SJSA1 (cell line): ENCODE measurements around the gene COA6. TPM values are rescaled to one million over a fixed set of nuclear protein-coding genes. Genes with fewer than 3 reads are reported as not detected.
"Not testable (repeated sequence)": the region's sequence is repeated elsewhere in the genome, so short reads cannot be mapped to it uniquely, and the experiment has no call there.

Experiments used
- DNase-seq, 2 experiments: peaks; one replicate each; pipeline ENCODE4 v3.0.0-alpha.2; 2015 to 2020; ENCODE audit warnings: low spot score in 2 of 2, low read depth in 1 of 2
- H3K27ac ChIP-seq: fragments of 250-450 bp; sonication (Bioruptor Pico); 2 replicates; pipeline ENCODE4 v1.5.1; 2020; ENCODE audit warnings: mild to moderate bottlenecking, moderate library complexity
- H3K27me3 ChIP-seq: fragments of 250-450 bp; sonication (Bioruptor Pico); replicated peaks from 2 replicates; pipeline ENCODE4 v1.5.1; 2020; ENCODE audit warnings: mild to moderate bottlenecking, moderate library complexity
- H3K36me3 ChIP-seq: fragments of 250-450 bp; sonication (Bioruptor Pico); 2 replicates; pipeline ENCODE4 v1.5.1; 2020; ENCODE audit warnings: mild to moderate bottlenecking
- H3K4me1 ChIP-seq: fragments of 250-450 bp; sonication (Bioruptor Pico); replicated peaks from 2 replicates; pipeline ENCODE4 v1.6.1; 2021; ENCODE audit warnings: mild to moderate bottlenecking
- H3K4me3 ChIP-seq: fragments of 250-450 bp; sonication (Bioruptor Pico); 2 replicates; pipeline ENCODE4 v1.5.1; 2020; ENCODE audit warnings: mild to moderate bottlenecking
- H3K9me3 ChIP-seq: fragments of 250-450 bp; sonication (Bioruptor Pico); replicated peaks from 2 replicates; pipeline ENCODE4 v1.5.1; 2020; ENCODE audit warnings: mild to moderate bottlenecking
- total RNA-seq: library from RNA; depleted of rRNA; stranded (reverse); fragments of >200 nt; shearing (Covaris generic); gene quantifications from 2 replicates; pipeline ENCODE4 v1.2.3, GENCODE V29; 2014

Gene COA6
- total RNA-seq, 1 experiment from 2014 or later: 41.6 TPM

GRCh38 chr1:234381699-234382555 is 8.7 kb downstream of the COA6 start:
- Histone ChIP-seq H3K36me3 (peaks cover 36% of the 10 kb centered on the region), H3K27ac (no peak overlapping the region), H3K27me3 (no peaks in the 10 kb centered on the region), H3K4me3 (no peak overlapping the region), H3K4me1 (no peaks in the 10 kb centered on the region), H3K9me3 (no peaks in the 10 kb centered on the region)
- DNase-seq: no peak

DNA sequence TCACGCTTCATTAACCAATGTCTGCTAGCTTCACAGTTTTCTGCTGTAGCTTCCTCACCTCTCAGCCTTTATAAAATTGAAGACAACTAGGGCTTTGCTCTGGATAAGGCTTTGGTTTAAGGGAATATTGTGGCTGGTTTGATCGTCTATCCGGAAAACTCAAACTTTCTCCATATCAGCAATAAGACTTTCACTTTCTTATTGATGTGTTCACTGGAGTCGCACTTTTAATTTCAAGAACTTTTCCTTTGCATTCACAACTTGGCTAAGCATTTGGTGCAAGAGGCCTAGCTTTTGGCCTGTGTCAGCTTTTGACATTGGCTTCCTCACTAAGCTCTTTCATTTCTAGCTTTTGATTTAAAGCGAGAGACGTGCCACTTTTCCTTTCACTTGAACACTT is 12.9 kb downstream of the COA6 start:
- no peaks in the 10 kb centered on the region for H3K27me3 ChIP-seq
- no peaks in the 10 kb centered on the region for H3K9me3 ChIP-seq
- peaks cover 9% of the 10 kb centered on the region; the same call in 1 of the 2 replicates for H3K36me3 ChIP-seq
- no peak overlapping the region for H3K4me3 ChIP-seq
- no peak for DNase-seq
- H3K27ac ChIP-seq: no peak overlapping the region
- no peaks in the 10 kb centered on the region for H3K4me1 ChIP-seq

- no peak for DNase-seq
- no peaks in the 10 kb centered on the region for H3K27me3 ChIP-seq
- no peak overlapping the region for H3K27ac ChIP-seq
- H3K4me1 ChIP-seq: no peaks in the 10 kb centered on the region
- no peak overlapping the region for H3K4me3 ChIP-seq
- H3K9me3 ChIP-seq: no peaks in the 10 kb centered on the region
- H3K36me3 ChIP-seq: peaks cover 6% of the 10 kb centered on the region
Observed at GRCh38 chr1:234388094-234388493, 14.8 kb downstream of the COA6 start.

DNA sequence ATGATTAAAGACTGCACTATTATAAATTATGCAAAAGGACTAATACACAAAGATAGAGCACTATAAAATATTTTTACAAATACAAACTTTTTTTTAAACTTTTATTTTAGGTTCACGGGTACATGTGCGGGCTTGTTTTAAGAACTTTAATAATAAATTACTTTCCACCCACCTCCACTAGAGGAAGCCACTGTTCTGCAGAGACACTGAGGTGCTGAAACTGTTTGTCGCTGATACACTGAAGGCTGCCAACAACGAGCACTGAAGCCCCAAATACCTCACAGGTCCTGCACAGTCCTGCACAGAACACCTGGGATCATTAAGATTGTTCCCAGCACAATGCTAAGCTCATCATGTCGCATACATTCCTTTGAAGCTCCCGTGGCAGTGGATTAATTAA is 19.9 kb downstream of the COA6 start:
- no peak for DNase-seq
- no peaks in the 10 kb centered on the region for H3K27me3 ChIP-seq
- H3K4me1 ChIP-seq: no peaks in the 10 kb centered on the region
- H3K4me3 ChIP-seq: no peak overlapping the region
- H3K9me3 ChIP-seq: no peaks in the 10 kb centered on the region
- peaks cover 9% of the 10 kb centered on the region for H3K36me3 ChIP-seq
- H3K27ac ChIP-seq: no peak overlapping the region

DNA sequence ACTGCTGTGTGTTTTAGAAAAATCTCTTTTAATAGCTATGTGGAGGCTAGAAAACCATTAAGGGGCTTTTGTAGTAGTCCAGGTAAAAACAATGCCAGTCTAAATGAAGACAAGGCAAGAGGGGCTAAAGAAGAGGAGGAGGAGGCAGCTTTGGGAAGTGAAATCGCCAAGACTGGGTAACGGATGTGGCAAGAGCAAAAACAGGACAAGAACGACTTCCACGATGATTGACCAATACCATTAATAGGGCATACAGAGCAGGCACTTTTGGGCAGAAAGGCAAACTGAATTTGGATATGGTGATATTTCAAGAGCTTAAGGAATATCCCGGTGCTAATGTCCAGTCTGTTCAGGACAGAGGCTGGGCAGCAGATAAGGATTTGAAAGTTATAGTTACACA is 22.0 kb downstream of the COA6 start:
- Histone ChIP-seq H3K27me3 (no peaks in the 10 kb centered on the region), H3K9me3 (no peaks in the 10 kb centered on the region), H3K27ac (no peak overlapping the region), H3K4me3 (no peak overlapping the region), H3K36me3 (peaks cover 9% of the 10 kb centered on the region), H3K4me1 (no peaks in the 10 kb centered on the region)
- DNase-seq: no peak

GRCh38 chr1:234396092-234396491 is 22.8 kb downstream of the COA6 start:
- no peak for DNase-seq
- H3K4me3 ChIP-seq: no peak overlapping the region
- H3K9me3 ChIP-seq: no peaks in the 10 kb centered on the region
- no peaks in the 10 kb centered on the region; the same call in 1 of the 2 replicates for H3K4me1 ChIP-seq
- H3K27me3 ChIP-seq: no peaks in the 10 kb centered on the region
- H3K27ac ChIP-seq: no peak overlapping the region
- peaks cover 6% of the 10 kb centered on the region for H3K36me3 ChIP-seq

- Histone ChIP-seq H3K4me3 (no peak overlapping the region), H3K4me1 (no peaks in the 10 kb centered on the region; the same call in 1 of the 2 replicates), H3K36me3 (peaks cover 6% of the 10 kb centered on the region), H3K27ac (no peak overlapping the region), H3K27me3 (no peaks in the 10 kb centered on the region), H3K9me3 (no peaks in the 10 kb centered on the region)
- no peak for DNase-seq
Observed at GRCh38 chr1:234396871-234397270, 23.6 kb downstream of the COA6 start.

GRCh38 chr1:234397732-234398131 is 24.5 kb downstream of the COA6 start:
- Histone ChIP-seq H3K4me1 (no peaks in the 10 kb centered on the region; the same call in 1 of the 2 replicates), H3K36me3 (peaks cover 6% of the 10 kb centered on the region; the same call in 1 of the 2 replicates), H3K4me3 (no peak overlapping the region), H3K9me3 (no peaks in the 10 kb centered on the region), H3K27me3 (no peaks in the 10 kb centered on the region), H3K27ac (no peak overlapping the region)
- no peak for DNase-seq

DNA sequence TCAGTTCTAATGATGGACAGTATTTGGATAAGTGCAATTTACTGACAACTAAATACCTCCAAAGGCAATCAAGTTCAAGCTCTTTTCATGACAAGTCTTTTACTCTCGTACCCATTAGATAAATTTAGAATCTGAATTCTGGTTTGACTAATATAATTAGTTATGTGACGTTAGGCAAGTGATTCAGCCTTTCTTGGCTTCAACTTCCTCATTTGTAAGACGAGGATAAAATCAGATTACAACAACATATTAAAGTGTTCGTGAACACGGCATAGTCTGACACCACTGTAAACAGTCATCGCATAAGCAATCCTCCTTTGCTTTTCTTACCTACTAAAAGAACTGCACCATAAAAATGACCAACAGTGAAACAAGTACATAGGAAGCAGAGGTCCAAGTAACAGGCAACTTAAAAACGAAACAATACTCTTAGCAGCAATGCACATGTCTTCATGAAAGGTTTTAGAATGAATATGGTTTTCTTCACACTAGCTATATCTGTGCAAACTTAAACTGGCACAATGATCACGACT is 25.7 kb downstream of the COA6 start:
- Histone ChIP-seq H3K4me3 (no peak overlapping the region), H3K36me3 (no peaks in the 10 kb centered on the region), H3K27ac (no peak overlapping the region), H3K9me3 (no peaks in the 10 kb centered on the region), H3K4me1 (no peaks in the 10 kb centered on the region; the same call in 1 of the 2 replicates), H3K27me3 (no peaks in the 10 kb centered on the region)
- no peak for DNase-seq

DNA sequence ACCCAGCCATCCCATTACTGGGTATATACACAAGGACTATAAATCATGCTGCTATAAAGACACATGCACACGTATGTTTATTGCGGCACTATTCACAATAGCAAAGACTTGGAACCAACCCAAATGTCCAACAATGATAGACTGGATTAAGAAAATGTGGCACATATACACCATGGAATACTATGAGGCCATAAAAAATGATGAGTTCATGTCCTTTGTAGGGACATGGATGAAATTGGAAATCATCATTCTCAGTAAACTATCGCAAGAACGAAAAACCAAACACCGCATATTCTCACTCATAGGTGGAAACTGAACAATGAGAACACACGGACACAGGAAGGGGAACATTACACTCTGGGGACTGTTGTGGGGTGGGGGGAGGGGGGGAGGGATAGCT is 26.3 kb downstream of the COA6 start:
- not testable (repeated sequence) for H3K9me3 ChIP-seq, H3K4me1 ChIP-seq, H3K36me3 ChIP-seq, H3K27me3 ChIP-seq, H3K27ac ChIP-seq, H3K4me3 ChIP-seq, DNase-seq

DNA sequence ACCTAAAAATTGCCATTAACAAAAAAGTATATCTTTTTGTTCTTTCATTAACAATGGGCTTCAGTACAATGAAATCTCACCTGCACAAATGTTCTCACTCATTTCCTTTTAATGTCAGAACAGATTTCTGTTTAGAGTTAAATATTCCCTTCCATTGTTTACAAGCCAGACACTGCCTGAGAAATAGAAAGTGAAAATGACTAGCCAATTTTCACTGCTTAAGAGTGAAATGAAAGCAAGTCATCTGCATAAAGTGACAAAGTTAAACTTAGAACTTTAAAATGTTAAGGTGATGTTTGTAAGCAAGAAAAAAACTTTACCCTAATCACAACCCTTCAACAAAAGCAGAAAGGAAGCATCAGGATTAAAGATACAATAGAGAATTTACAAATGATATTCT is 27.5 kb downstream of the COA6 start:
- Histone ChIP-seq H3K36me3 (no peaks in the 10 kb centered on the region; the same call in 1 of the 2 replicates), H3K4me1 (no peaks in the 10 kb centered on the region; the same call in 1 of the 2 replicates), H3K27me3 (no peaks in the 10 kb centered on the region), H3K4me3 (no peak overlapping the region), H3K9me3 (no peaks in the 10 kb centered on the region), H3K27ac (no peak overlapping the region)
- DNase-seq: no peak

DNA sequence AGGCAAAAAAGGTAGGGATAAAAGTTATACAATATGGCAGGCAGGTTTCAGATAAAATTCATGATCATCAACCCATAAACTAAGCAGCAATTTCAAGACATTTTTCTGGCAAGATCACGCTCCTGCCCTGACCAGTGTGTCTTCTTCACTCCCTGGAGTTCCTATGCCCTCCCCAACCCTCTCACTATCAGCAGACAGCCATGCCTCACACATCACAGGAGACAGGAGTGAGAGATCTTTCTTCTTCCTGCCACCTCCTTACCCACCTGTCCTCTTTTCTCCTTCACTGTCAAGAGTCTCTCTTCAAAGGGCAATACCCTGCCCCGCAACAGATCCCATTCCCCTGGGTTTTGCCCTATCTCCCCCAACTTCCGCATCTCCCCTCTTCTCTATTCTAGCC is 28.4 kb downstream of the COA6 start:
- H3K9me3 ChIP-seq: no peaks in the 10 kb centered on the region
- no peak for DNase-seq
- no peak overlapping the region for H3K4me3 ChIP-seq
- no peaks in the 10 kb centered on the region; the same call in 1 of the 2 replicates for H3K36me3 ChIP-seq
- H3K27me3 ChIP-seq: no peaks in the 10 kb centered on the region
- no peaks in the 10 kb centered on the region; the same call in 1 of the 2 replicates for H3K4me1 ChIP-seq
- no peak overlapping the region for H3K27ac ChIP-seq

DNA sequence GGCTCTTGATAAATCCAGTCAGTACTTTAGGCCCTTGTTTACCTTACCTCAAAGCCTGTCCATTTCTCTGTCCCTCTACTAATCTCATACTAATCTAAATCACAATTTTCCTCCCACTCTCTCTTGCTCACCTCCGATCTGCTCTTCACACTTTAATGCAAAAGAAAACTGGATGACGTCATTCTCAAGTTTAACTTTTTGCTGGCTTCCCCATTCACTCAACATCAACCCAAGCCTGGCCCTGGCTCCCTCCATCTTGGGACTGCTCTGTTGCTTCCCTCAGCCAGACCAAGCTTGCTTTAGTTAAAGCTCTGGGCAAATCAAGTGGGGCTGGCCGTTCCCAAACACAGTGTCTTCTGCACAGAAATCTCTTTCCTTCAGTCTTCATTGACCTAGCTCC is 29.7 kb downstream of the COA6 start:
- no peak overlapping the region for H3K27ac ChIP-seq
- H3K36me3 ChIP-seq: no peaks in the 10 kb centered on the region; the same call in 1 of the 2 replicates
- H3K4me3 ChIP-seq: no peak overlapping the region
- no peak for DNase-seq
- no peaks in the 10 kb centered on the region for H3K27me3 ChIP-seq
- H3K9me3 ChIP-seq: no peaks in the 10 kb centered on the region
- no peaks in the 10 kb centered on the region; the same call in 1 of the 2 replicates for H3K4me1 ChIP-seq

- H3K27ac ChIP-seq: no peak overlapping the region
- no peak overlapping the region for H3K4me3 ChIP-seq
- H3K36me3 ChIP-seq: no peaks in the 10 kb centered on the region; the same call in none of the 2 replicates
- DNase-seq: no peak
- no peaks in the 10 kb centered on the region for H3K27me3 ChIP-seq
- no peaks in the 10 kb centered on the region for H3K9me3 ChIP-seq
- H3K4me1 ChIP-seq: no peaks in the 10 kb centered on the region; the same call in 1 of the 2 replicates
Observed at GRCh38 chr1:234405676-234406075, 32.4 kb downstream of the COA6 start.
